ENCODE results near the gene PHF20.
"Not testable (repeated sequence)": the region's sequence is repeated elsewhere in the genome, so short reads cannot be mapped to it uniquely, and the experiment has no call there.

DNA sequence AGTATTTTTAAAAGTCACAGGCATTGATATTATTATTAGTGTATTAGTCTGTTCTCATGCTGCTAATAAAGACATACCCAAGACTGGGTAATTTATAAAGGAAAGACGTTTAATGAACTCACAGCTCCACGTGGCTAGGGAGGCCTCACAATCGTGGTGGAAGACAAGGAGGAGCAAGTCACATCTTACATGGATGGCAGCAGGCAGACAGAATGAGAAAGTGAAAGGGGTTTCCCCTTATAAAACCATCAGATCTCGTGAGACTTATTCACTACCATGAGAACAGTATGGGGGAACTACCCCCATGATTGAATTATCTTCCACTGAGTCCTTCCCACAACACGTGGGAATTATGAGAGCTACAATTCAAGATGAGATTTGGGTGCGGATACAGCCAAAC, 187.5 kb downstream of the PHF20 start:
- TF ChIP-seq POLR2A, EP300 (IDR thresholded peaks at IDR 0.05): not testable (repeated sequence)
- TF ChIP-seq, protein P1, sequence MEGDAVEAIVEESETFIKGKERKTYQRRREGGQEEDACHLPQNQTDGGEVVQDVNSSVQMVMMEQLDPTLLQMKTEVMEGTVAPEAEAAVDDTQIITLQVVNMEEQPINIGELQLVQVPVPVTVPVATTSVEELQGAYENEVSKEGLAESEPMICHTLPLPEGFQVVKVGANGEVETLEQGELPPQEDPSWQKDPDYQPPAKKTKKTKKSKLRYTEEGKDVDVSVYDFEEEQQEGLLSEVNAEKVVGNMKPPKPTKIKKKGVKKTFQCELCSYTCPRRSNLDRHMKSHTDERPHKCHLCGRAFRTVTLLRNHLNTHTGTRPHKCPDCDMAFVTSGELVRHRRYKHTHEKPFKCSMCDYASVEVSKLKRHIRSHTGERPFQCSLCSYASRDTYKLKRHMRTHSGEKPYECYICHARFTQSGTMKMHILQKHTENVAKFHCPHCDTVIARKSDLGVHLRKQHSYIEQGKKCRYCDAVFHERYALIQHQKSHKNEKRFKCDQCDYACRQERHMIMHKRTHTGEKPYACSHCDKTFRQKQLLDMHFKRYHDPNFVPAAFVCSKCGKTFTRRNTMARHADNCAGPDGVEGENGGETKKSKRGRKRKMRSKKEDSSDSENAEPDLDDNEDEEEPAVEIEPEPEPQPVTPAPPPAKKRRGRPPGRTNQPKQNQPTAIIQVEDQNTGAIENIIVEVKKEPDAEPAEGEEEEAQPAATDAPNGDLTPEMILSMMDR (IDR thresholded peaks at IDR 0.05), result not testable (repeated sequence)

Data from gastroesophageal sphincter (tissue), 3 donors.